K562 (cell line): Measurements from ENCODE around the gene GCH1. TPM values are rescaled to one million over a fixed set of nuclear protein-coding genes. Genes with fewer than 3 reads are reported as not detected.

Source experiments
- ATAC-seq: fragments of 200-7000 bp; cut with Tn5 transposase; 3 replicates; pipeline ENCODE4 v1.9.1; 2020; ENCODE audit warnings: moderate library complexity
- BruUV-seq: library from RNA; stranded (reverse); fragments of 400-500 nt; replicated peaks from 2 replicates; lab custom pipeline; 2021; lab: Mats Ljungman, UMichigan
- CTCF ChIA-PET: fragments of 300-600 bp; formaldehyde crosslinking; extraction: SDS; loops from one replicate; lab custom pipeline; 2021; ENCODE audit warnings: low intra/inter-chr PET ratio; lab: Yijun Ruan, JAX
- POLR2A ChIA-PET: fragments of 300-600, 350-650 bp; sonication (Branson Sonifier 250); formaldehyde crosslinking; extraction: SDS; loops from one replicate; lab custom pipeline; 2021; ENCODE audit warnings: antibody characterized with exemption, inconsistent platforms; lab: Yijun Ruan, JAX
- DNase-seq, 4 experiments: peaks; one replicate each; pipeline versions ENCODE4 v3.0.0 to v3.0.0-alpha.2; 2011 to 2018; ENCODE audit warnings: low spot score in 3 of 4, mixed read lengths in 3 of 4; ENCODE audit errors: extremely low read depth in 1 of 4
- FAIRE-seq: peaks from 2 replicates; lab custom pipeline; 2011; peaks lifted over from hg19 to GRCh38; lab: Jason Lieb, UNC
- H2AFZ ChIP-seq: 2 replicates; pipeline ENCODE4 v1.6.0; 2011; ENCODE audit warnings: low read depth, low read length, control low read depth, inconsistent platforms
- H3K27ac ChIP-seq: fragments of 200-600 bp; 3 replicates; pipeline ENCODE4 v1.8.0; 2011; ENCODE audit warnings: low read depth, mild to moderate bottlenecking, control low read depth, inconsistent platforms, low read length, moderate library complexity, mixed read lengths; ENCODE audit errors: extremely low read depth
- H3K27me3 ChIP-seq, 2 experiments: fragments of 300-600 bp in 1 of 2; 2 replicates in 1 of 2; 3 replicates in 1 of 2; pipeline versions ENCODE4 v1.6.0 to v1.8.0; 2011; ENCODE audit warnings: inconsistent platforms in 2 of 2, low read length in 2 of 2, mild to moderate bottlenecking in 1 of 2, mixed read lengths in 1 of 2, moderate library complexity in 1 of 2; ENCODE audit not compliant: control insufficient read depth in 2 of 2, insufficient read depth in 2 of 2
- H3K36me3 ChIP-seq: fragments of 300-600 bp; 3 replicates; pipeline ENCODE4 v1.8.0; 2011; ENCODE audit warnings: mild to moderate bottlenecking, low read length, inconsistent platforms; ENCODE audit not compliant: control insufficient read depth, insufficient read depth
- H3K4me1 ChIP-seq, 2 experiments: fragments of 200-600 bp in 1 of 2; replicated peaks in 1 of 2; 2 replicates in 1 of 2; 3 replicates in 1 of 2; pipeline versions ENCODE4 v1.5.1 to v1.8.0; 2011; ENCODE audit warnings: inconsistent platforms in 2 of 2, low read length in 2 of 2, mild to moderate bottlenecking in 1 of 2, mixed read lengths in 1 of 2, moderate library complexity in 1 of 2; ENCODE audit not compliant: control insufficient read depth in 2 of 2, insufficient read depth in 2 of 2
- H3K4me2 ChIP-seq: 2 replicates; pipeline ENCODE4 v1.6.1; 2011; ENCODE audit warnings: low read length, control low read depth, inconsistent platforms, mixed read lengths; ENCODE audit not compliant: insufficient read depth
- H3K4me3 ChIP-seq: fragments of 200-600 bp; sonication (generic), shearing (Covaris generic); 2 replicates; pipeline ENCODE4 v1.5.1; 2016; ENCODE audit warnings: control low read depth, inconsistent platforms
- H3K79me2 ChIP-seq: fragments of 200-600 bp; 3 replicates; pipeline ENCODE4 v1.8.0; 2011; ENCODE audit warnings: low read length, inconsistent platforms; ENCODE audit not compliant: control insufficient read depth, insufficient read depth
- H3K9ac ChIP-seq, 2 experiments: 2 replicates each; pipeline versions ENCODE4 v1.6.0 to v1.6.1; 2011; ENCODE audit warnings: low read depth in 2 of 2, low read length in 2 of 2, control low read depth in 1 of 2, inconsistent platforms in 1 of 2, mild to moderate bottlenecking in 1 of 2, mixed read lengths in 1 of 2; ENCODE audit not compliant: insufficient read depth in 1 of 2
- H3K9me1 ChIP-seq: one replicate; pipeline ENCODE4 v1.6.0; 2011; ENCODE audit warnings: inconsistent platforms, mild to moderate bottlenecking, low read length, moderate library complexity; ENCODE audit not compliant: control insufficient read depth, insufficient read depth
- H3K9me3 ChIP-seq: replicated peaks from 2 replicates; pipeline ENCODE4 v1.5.1; 2011; ENCODE audit warnings: low read depth, low read length, inconsistent platforms; ENCODE audit not compliant: control insufficient read depth, insufficient read depth
- H4K20me1 ChIP-seq: replicated peaks from 2 replicates; pipeline ENCODE4 v1.6.1; 2011; ENCODE audit warnings: low read length, inconsistent platforms, mixed read lengths; ENCODE audit not compliant: control insufficient read depth, insufficient read depth
- ARID2 ChIP-seq: fragments of 450-650 bp; IDR thresholded peaks from 2 replicates; pipeline ENCODE4 v1.6.1; 2017; ENCODE audit warnings: antibody characterized with exemption, mild to moderate bottlenecking
- CREB1 ChIP-seq, 2 experiments: sonication (generic) in 1 of 2; formaldehyde crosslinking in 1 of 2; IDR thresholded peaks; 2 replicates each; pipeline versions ENCODE4 v1.6.1 to v1.8.0; 2012 to 2022; ENCODE audit warnings: inconsistent platforms in 1 of 2, mild to moderate bottlenecking in 1 of 2, missing genetic modification reagents in 1 of 2, moderate library complexity in 1 of 2
- EGR1 ChIP-seq: fragments of 450-650 bp; conservative IDR thresholded peaks from 2 replicates; pipeline ENCODE4 v1.6.1; 2017; ENCODE audit warnings: mild to moderate bottlenecking
- HIVEP1 ChIP-seq: fragments of 250-450 bp; sonication (Bioruptor Pico); IDR thresholded peaks from 2 replicates; pipeline ENCODE4 v1.4.0; 2020; ENCODE audit warnings: mild to moderate bottlenecking
- KAT2B ChIP-seq: IDR thresholded peaks from one replicate; pipeline ENCODE4 v1.6.1; 2012; ENCODE audit warnings: low read depth, mild to moderate bottlenecking, control low read depth, inconsistent platforms, low read length, moderate library complexity
- MCM7 ChIP-seq, 2 experiments: fragments of 450-650 bp; IDR thresholded peaks; 2 replicates each; pipeline ENCODE4 v1.6.1; 2016 to 2018
- RAD51 ChIP-seq: fragments of 450-650 bp; IDR thresholded peaks from 2 replicates; pipeline ENCODE4 v1.7.1; 2016; ENCODE audit warnings: low read depth, mild to moderate bottlenecking, borderline replicate concordance
- U2AF1 ChIP-seq: fragments of 200-400 bp; formaldehyde crosslinking; optimal IDR thresholded peaks from 2 replicates; pipeline ENCODE3; 2017; ENCODE audit warnings: mild to moderate bottlenecking, low read depth, low read length, moderate library complexity
- WGBS: fragments of 100-300 bp; shearing (Covaris generic); methylation state at CpG from one replicate; pipeline ENCODE4 v1.1.6; 2016; ENCODE audit warnings: low coverage, mixed read lengths; ENCODE audit not compliant: insufficient coverage; ENCODE audit errors: missing lambda C conversion rate; 5-methylcytosine and 5-hydroxymethylcytosine counted together
- in situ Hi-C: fragments of 300-500 bp; cut with MboI; formaldehyde crosslinking; loops from 4 replicates; pipeline ENCODE4 v1.15.0; 2018; ENCODE audit warnings: inconsistent platforms, mixed read lengths
- intact Hi-C: fragments of 100-400 bp; cut with micrococcal nuclease; formaldehyde crosslinking; loops from 2 replicates; pipeline ENCODE4 v1.14.2; 2022
- polyA plus RNA-seq, 8 experiments: library from polyadenylated mRNA; depleted of rRNA in 4 of 8; stranded (reverse) in 5 of 8; unstranded in 3 of 8; fragments of >200 nt; fragmentation: Nextera tagmentation in 2 of 8; fragmentation: Illumina TruSeq in 1 of 8; extraction: Ambion mirVana in 2 of 8; extraction: Trizol in 1 of 8; gene quantifications; 2 replicates each; pipeline versions ENCODE4 v1.2.1 to v1.2.3, GENCODE V29; 2011 to 2014; ENCODE audit warnings: inconsistent platforms in 1 of 8, missing spikeins in 1 of 8
- total RNA-seq, 7 experiments: library from RNA; depleted of rRNA in 6 of 7; stranded (reverse); fragments of >200 nt in 6 of 7; fragmentation: Illumina TruSeq in 2 of 7; extraction: Trizol in 2 of 7; gene quantifications; 2 replicates each; pipeline versions ENCODE4 v1.2.1 to v1.2.3, GENCODE V29; 2011 to 2021; ENCODE audit warnings: low replicate concordance in 1 of 7

Gene GCH1
- total and polyA plus RNA-seq, 9 of the 15 experiments (the other 6 are each of a cell fraction or from before 2014, with no cell fraction given) = 3.9 to 13.1 (median 6.5) TPM

GRCh38 chr14:54867011-54867410 lies 35.6 kb downstream of the GCH1 start:
- Histone ChIP-seq H3K27ac (no peak overlapping the region), H3K4me2 (no peak overlapping the region), H3K9ac (no peak overlapping the region), H3K36me3 (no peaks in the 10 kb centered on the region), H3K9me1 (no peaks in the 10 kb centered on the region), H3K27me3 (no peaks in the 10 kb centered on the region), H3K79me2 (no peaks in the 10 kb centered on the region), H3K9me3 (no peaks in the 10 kb centered on the region), H3K4me3 (no peak overlapping the region), H2AFZ (no peak overlapping the region), H3K4me1 (peaks cover 0 to 9% of the 10 kb centered on the region in 2 experiments; a peak in 3 of 5 replicates), H4K20me1 (no peaks in the 10 kb centered on the region)
- ChIA-PET CTCF (no interaction called here), POLR2A (interaction anchor here (1.5 kb wide), 1 partner anchor 14 kb away, joined by 6 read pairs; no protein-coding TSS in a partner anchor)
- TF ChIP-seq MCM7 (IDR thresholded peaks at IDR 0.05) = no peak
- TF ChIP-seq RAD51 = no peak
- no peak for TF ChIP-seq U2AF1
- TF ChIP-seq EGR1 = no peak
- TF ChIP-seq KAT2B = no peak
- TF ChIP-seq ARID2 = no peak
- TF ChIP-seq HIVEP1 (CRISPR knock-in tag) = no peak
- no peak for TF ChIP-seq CREB1 (IDR thresholded peaks at IDR 0.05)
- TF ChIP-seq CREB1 (CRISPR knock-in tag; IDR thresholded peaks at IDR 0.05) = no peak
- FAIRE-seq = no peak
- in situ Hi-C loops (no loop called here), intact Hi-C loops (no loop called here)
- no peak for DNase-seq
- 61% methylated on average over 3 of the region's 3 CpGs for WGBS
- BruUV-seq = no TSS peak
- ATAC-seq = peak; percentile 27; the same call in 1 of the 3 replicates
